Dermis microvascular lymphatic vessel endothelial cell (primary cell): ENCODE measurements around the gene PRKAG1. TPM values are rescaled to one million over a fixed set of nuclear protein-coding genes. Genes with fewer than 3 reads are reported as not detected.
A peak's percentile ranks its signal among the peaks of the same experiment; 100 is the strongest.

Experiments
- DNase-seq, 2 donors: peaks; one replicate each; pipeline versions ENCODE4 v3.0.0 to v3.0.0-alpha.2; 2010; ENCODE audit warnings: low read depth in 2 of 2
- total RNA-seq: library from RNA; depleted of rRNA; stranded (reverse); fragments of >200 nt; gene quantifications from 2 replicates; pipeline ENCODE4 v1.2.1, GENCODE V29; 2014

Gene PRKAG1
- total RNA-seq, 1 donor from 2014 or later: 37.4 TPM

GRCh38 chr12:48967991-48968390, 50.6 kb downstream of the PRKAG1 start:
- DNase-seq: no peak

GRCh38 chr12:48966177-48966895, 52.2 kb downstream of the PRKAG1 start:
- DNase-seq: no peak

- peak in 1 of 2 donors; percentile 28 for DNase-seq
These were observed 53.2 kb downstream of the PRKAG1 start for GRCh38 chr12:48965298-48965838.

GRCh38 chr12:48961801-48962200, 56.8 kb downstream of the PRKAG1 start:
- DNase-seq: peak in 1 of 2 donors; percentile 40

GRCh38 chr12:48961331-48961730, 57.2 kb downstream of the PRKAG1 start:
- peak in 1 of 2 donors; percentile 42 for DNase-seq

- no peak for DNase-seq
These were observed 57.7 kb downstream of the PRKAG1 start for GRCh38 chr12:48960834-48961233.

GRCh38 chr12:48958049-48958388, 60.6 kb downstream of the PRKAG1 start:
- no peak for DNase-seq

GRCh38 chr12:48957141-48958048, 61.2 kb downstream of the PRKAG1 start, which contains the start of gene ARF3:
ARF3 (minus strand) TSS chr12:48957487; CDS start chr12:48941095, 16,392 bp downstream.
- peak; percentile 82 to 94 for DNase-seq

- peak; percentile 41 to 95 for DNase-seq
These were observed 62.1 kb downstream of the PRKAG1 start for GRCh38 chr12:48956279-48957140.

GRCh38 chr12:48954841-48955501, 63.6 kb downstream of the PRKAG1 start:
- no peak for DNase-seq

GRCh38 chr12:48954061-48954460, 64.5 kb downstream of the PRKAG1 start:
- no peak for DNase-seq

GRCh38 chr12:48952691-48953090, 65.9 kb downstream of the PRKAG1 start:
- DNase-seq: no peak

Other genes with a start within 250 kb of the PRKAG1 start
- gene ADCY6, start 229.7 kb downstream of the PRKAG1 start, total RNA-seq: 27.2 and 35.7 TPM in 2 replicates
- gene CACNB3, start 200.3 kb downstream of the PRKAG1 start, total RNA-seq: 6.9 and 8.1 TPM in 2 replicates
- 60.0 and 67.6 TPM in 2 replicates for gene DDX23, start 166.6 kb downstream of the PRKAG1 start, total RNA-seq
- 3.2 and 6.1 TPM in 2 replicates for gene RND1, start 152.9 kb downstream of the PRKAG1 start, total RNA-seq
- gene FKBP11, start 93.3 kb downstream of the PRKAG1 start, total RNA-seq: 9.9 and 12.3 TPM in 2 replicates
- gene ARF3, start 61.3 kb downstream of the PRKAG1 start, total RNA-seq: 40.7 and 50.4 TPM in 2 replicates
- 0.13 TPM in 2 replicates for gene WNT10B, start 47.0 kb downstream of the PRKAG1 start, total RNA-seq
- gene WNT1, start 40.5 kb downstream of the PRKAG1 start, total RNA-seq: not detected in 2 replicates
- under 0.01 and 0.13 TPM in 2 replicates for gene DDN, start 19.4 kb downstream of the PRKAG1 start, total RNA-seq
- 20.0 and 34.0 TPM in 2 replicates for gene KMT2D, start 42.0 kb upstream of the PRKAG1 start, total RNA-seq
- gene RHEBL1, start 51.2 kb upstream of the PRKAG1 start, total RNA-seq: 1.9 and 2.2 TPM in 2 replicates
- gene DHH, start 76.0 kb upstream of the PRKAG1 start, total RNA-seq: 0.25 and 0.39 TPM in 2 replicates
- gene LMBR1L, start 92.1 kb upstream of the PRKAG1 start, total RNA-seq: 79.7 and 97.0 TPM in 2 replicates
- 914 and 1,463 TPM in 2 replicates for gene TUBA1B, start 112.6 kb upstream of the PRKAG1 start, total RNA-seq
- 771 and 815 TPM in 2 replicates for gene TUBA1A, start 170.3 kb upstream of the PRKAG1 start, total RNA-seq
- gene TUBA1C, start 246.3 kb upstream of the PRKAG1 start, total RNA-seq: 174 and 194 TPM in 2 replicates